GM12874 (cell line): ENCODE results near the gene TBC1D17.

Experiments
- TF ChIP-seq, protein P1 (sequence below): IDR thresholded peaks from 2 replicates; pipeline ENCODE4 v1.5.1; 2011; ENCODE audit warnings: low read depth, mild to moderate bottlenecking, control low read depth, low read length, moderate library complexity; ENCODE audit not compliant: insufficient read depth

The TBC1D17 gene

GRCh38 chr19:49877020-49877878 lies at the start of gene TBC1D17, which contains the start of gene AKT1S1:
TBC1D17 (plus strand) TSS chr19:49877702; CDS start chr19:49877724, 22 bp downstream.
AKT1S1 (minus strand) TSS chr19:49877355; CDS start chr19:49873295, 4,060 bp downstream.
- TF ChIP-seq, protein P1, sequence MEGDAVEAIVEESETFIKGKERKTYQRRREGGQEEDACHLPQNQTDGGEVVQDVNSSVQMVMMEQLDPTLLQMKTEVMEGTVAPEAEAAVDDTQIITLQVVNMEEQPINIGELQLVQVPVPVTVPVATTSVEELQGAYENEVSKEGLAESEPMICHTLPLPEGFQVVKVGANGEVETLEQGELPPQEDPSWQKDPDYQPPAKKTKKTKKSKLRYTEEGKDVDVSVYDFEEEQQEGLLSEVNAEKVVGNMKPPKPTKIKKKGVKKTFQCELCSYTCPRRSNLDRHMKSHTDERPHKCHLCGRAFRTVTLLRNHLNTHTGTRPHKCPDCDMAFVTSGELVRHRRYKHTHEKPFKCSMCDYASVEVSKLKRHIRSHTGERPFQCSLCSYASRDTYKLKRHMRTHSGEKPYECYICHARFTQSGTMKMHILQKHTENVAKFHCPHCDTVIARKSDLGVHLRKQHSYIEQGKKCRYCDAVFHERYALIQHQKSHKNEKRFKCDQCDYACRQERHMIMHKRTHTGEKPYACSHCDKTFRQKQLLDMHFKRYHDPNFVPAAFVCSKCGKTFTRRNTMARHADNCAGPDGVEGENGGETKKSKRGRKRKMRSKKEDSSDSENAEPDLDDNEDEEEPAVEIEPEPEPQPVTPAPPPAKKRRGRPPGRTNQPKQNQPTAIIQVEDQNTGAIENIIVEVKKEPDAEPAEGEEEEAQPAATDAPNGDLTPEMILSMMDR = no peak

DNA sequence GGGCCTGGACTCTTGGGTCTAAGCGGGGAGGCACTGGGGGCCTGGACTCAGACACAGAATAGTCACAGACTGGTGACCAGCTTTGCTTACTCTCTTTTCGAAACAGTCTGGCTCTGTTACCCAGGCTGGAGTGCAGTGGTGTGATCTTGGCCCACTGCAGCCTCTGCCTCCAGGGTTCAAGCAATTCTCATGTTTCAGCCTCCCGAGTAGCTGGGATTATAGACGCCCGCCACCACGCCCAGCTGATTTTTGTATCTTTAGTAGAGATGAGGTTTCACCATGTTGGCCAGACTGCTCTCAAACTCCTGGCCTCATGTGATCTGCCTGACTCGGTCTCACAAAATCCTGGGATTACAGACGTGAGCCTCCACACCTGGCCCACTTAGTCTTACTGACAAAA lies 48.3 kb upstream of the TBC1D17 start:
- TF ChIP-seq, protein P1 = no peak

DNA sequence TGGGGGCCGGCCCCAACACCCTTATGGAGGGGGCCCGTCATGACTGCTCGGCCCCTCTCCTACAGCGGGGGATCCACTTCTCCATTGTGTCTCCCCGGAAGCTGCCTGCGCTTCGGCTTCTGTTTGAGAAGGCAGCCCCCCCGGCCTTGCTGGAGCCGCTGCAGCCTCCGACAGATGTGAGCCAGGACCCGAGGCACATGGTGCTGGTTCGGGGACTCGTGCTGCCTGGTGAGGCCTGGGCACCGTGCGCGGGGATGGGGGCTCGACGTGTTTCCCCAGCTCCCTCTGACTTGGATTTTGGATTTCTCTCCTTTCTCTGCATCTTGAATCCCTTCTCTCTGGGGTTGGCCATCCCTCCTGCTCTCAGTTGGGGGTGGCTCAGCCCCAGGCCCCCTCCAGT lies 47.8 kb upstream of the TBC1D17 start:
- TF ChIP-seq, protein P1 = no peak

DNA sequence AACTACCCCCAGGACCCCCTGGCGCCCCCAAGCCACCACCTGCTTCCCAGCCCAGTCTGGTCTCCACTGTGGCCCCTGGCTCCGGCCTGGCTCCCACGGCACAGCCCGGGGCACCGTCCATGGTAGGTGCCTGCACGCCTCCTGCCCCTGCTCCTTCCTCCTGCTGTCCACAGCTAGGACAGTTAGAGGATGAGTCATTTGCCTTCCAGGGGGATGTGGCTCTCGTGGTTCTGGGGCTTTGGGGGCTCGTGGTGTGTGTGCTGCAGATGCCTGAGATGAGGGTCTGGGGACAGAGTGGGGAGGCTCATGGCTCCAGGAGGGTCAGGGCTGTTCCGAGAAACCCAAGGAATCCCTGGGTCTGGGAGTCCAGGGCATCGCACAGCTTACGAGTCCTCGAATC lies 46.7 kb upstream of the TBC1D17 start:
- TF ChIP-seq, protein P1 = no peak

GRCh38 chr19:49831592-49831991 lies 45.9 kb upstream of the TBC1D17 start:
- TF ChIP-seq, protein P1 = no peak

DNA sequence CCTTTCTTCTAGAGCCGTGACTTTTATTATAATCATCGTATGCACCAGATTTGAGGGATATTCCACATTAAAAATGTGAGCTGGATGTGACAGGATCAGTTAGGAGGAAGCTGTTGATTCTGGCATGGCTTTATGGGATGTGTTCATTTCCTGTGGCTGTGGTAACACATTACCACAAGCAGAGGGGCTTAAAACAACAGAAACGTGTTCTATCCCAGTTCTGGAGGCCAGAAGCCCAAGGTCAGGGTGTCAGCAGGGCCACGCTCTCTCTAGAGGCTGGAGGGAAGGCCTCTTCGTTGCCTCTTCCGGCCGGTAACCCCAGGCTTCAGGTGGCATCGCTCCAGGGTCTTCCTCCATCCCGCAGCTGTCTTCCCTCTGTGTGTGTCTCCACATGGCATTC lies 44.9 kb upstream of the TBC1D17 start:
- TF ChIP-seq, protein P1 = no peak

DNA sequence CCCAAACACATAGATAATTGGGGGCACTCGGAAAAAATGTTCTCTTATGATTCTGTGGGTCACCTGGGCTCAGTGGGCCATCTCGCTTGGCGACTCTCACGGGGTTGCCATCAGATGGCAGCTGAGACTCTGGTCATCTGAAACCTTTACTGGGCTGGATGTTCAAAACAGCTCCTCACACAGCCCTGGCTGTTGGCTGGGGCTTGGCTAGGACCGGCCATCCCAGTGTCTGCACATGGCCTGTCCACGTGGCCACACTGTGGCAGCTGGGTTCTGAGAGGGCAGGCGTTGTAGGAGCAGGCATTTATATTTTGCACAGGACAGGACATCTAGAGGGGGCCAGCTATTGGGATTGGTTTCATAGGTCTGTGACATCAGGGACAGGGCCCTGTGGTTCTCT lies 43.9 kb upstream of the TBC1D17 start:
- TF ChIP-seq, protein P1 = no peak
